Kidney epithelial cell (primary cell): ENCODE measurements around the gene STAT6. TPM values are rescaled to one million over a fixed set of nuclear protein-coding genes. Genes with fewer than 3 reads are reported as not detected.
A peak's percentile ranks its signal among the peaks of the same experiment; 100 is the strongest.

Experiments
- DNase-seq: peaks from one replicate; pipeline ENCODE4 v3.0.0-alpha.2; 2010; ENCODE audit warnings: low read depth
- H3K27me3 ChIP-seq: 2 replicates; pipeline ENCODE4 v1.6.0; 2011; ENCODE audit warnings: low read length; ENCODE audit not compliant: control insufficient read depth, insufficient read depth
- H3K36me3 ChIP-seq: 2 replicates; pipeline ENCODE4 v1.5.1; 2011; ENCODE audit warnings: low read length; ENCODE audit not compliant: control insufficient read depth, insufficient read depth
- H3K4me3 ChIP-seq: 2 replicates; pipeline ENCODE4 v1.5.1; 2011; ENCODE audit warnings: low read depth, mild to moderate bottlenecking, control low read depth, low read length
- CTCF ChIP-seq: IDR thresholded peaks from 2 replicates; pipeline ENCODE4 v1.5.1; 2011; ENCODE audit warnings: mild to moderate bottlenecking, moderate library complexity, low read length, control low read depth, inconsistent platforms; ENCODE audit not compliant: insufficient read depth, poor library complexity, severe bottlenecking
- total RNA-seq: library from RNA; depleted of rRNA; stranded (reverse); fragments of >200 nt; gene quantifications from 2 replicates; pipeline ENCODE4 v1.2.3, GENCODE V29; 2015

The STAT6 gene
- 66.4 and 67.8 TPM in 2 replicates for total RNA-seq

GRCh38 chr12:57111031-57111734 is at the start of gene STAT6:
Gene STAT6, minus strand, starts transcription at chr12:57111362. Its CDS starts 3,084 bp downstream, at chr12:57108278.
- DNase-seq: no peak
- Histone ChIP-seq H3K27me3 (no peaks in the 10 kb centered on the region), H3K36me3 (peaks cover under 1% of the 10 kb centered on the region), H3K4me3 (peak within 1 kb of the TSS; percentile 69)
- no peak for TF ChIP-seq CTCF

- no peak for TF ChIP-seq CTCF
- H3K36me3 ChIP-seq: peaks cover 4% of the 10 kb centered on the region
Observed at GRCh38 chr12:57160741-57161140, 49.6 kb upstream of the STAT6 start.

DNA sequence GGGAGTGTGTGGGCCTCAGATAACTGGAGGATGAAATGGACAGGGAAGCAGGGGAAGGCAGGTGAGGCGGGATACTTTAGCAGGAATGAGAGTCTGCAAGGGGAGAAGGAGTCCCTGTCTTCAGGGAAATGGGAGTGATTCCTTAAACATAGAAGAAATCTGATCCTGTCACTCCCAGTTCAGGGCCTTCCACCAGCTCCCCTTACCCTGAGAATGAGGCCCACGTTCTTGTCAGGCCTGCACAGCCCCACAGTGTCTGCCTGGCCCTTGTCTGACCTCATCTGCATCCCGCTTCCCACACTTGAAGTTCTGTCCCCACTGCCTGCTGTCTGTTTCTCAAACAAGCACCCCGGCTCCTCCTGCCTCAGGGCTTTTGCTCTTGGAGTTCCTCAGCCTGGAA is 48.9 kb upstream of the STAT6 start:
- DNase-seq: no peak
- no peak for TF ChIP-seq CTCF
- Histone ChIP-seq H3K27me3 (no peaks in the 10 kb centered on the region), H3K4me3 (no peak overlapping the region), H3K36me3 (peaks cover 4% of the 10 kb centered on the region)

More at GRCh38 chr12:57160741-57161140, 49.6 kb upstream of the STAT6 start:
- Histone ChIP-seq H3K27me3 (no peaks in the 10 kb centered on the region), H3K4me3 (no peak overlapping the region)
- no peak for DNase-seq

DNA sequence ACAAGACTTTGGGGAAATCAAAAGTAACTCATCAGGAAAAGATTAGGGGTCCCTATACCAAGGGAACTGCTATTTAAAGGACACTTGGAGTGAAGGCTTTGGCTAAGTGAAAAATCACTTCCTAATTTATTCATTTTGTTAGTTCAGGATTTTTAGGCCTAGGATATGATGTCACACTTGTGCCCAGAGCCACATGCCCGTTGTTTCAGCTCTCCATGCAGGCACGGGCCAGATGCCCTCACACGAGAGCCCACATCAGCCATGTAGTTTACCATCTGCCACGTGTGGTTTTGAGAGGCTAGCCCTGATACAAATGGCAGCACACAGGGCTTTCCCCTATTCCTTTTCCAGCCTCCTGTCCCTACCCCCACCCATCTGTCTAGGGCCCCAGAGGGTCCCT is 48.1 kb upstream of the STAT6 start:
- Histone ChIP-seq H3K4me3 (no peak overlapping the region), H3K27me3 (no peaks in the 10 kb centered on the region), H3K36me3 (peaks cover 2% of the 10 kb centered on the region)
- TF ChIP-seq CTCF: no peak
- DNase-seq: no peak

DNA sequence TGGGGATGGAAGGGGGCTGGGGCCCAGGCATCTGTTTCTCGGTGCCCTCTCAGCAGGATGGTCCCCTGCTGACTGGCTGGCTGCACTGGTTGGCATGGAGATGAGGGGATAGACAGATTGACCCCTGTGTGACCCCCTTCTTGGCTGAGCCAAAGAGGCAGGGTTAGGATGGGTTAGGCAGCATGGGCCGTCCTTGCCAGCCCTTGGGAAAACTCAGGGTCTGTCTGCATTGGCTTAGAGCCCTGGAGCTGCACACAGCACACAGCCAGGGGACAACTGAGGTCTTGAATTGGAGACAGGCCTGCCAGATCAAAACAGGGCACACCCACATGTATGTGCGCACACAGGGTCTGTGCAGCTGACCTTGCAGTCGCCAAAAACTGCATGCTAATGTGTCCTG is 47.5 kb upstream of the STAT6 start:
- Histone ChIP-seq H3K36me3 (peaks cover 2% of the 10 kb centered on the region), H3K27me3 (no peaks in the 10 kb centered on the region), H3K4me3 (no peak overlapping the region)
- DNase-seq: no peak
- TF ChIP-seq CTCF: no peak

DNA sequence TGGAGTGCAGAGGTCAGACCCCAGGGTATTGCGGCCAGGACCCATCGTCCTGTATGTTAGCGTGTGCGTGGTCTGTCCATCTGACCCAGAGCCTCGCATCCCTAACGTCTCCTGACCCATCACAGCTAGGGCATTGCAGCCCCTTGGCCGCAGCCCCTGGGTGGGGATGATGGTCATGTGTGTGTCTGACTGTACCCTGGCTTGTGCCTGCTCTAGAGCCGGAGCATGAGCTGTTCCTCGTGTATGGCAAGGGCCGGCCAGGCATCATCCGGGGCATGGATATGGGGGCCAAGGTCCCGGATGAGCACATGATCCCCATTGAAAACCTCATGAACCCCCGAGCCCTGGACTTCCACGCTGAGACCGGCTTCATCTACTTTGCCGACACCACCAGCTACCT is 47.0 kb upstream of the STAT6 start:
- no peak for DNase-seq
- H3K27me3 ChIP-seq: no peaks in the 10 kb centered on the region
- H3K36me3 ChIP-seq: peaks cover 2% of the 10 kb centered on the region
- TF ChIP-seq CTCF: no peak
- H3K4me3 ChIP-seq: no peak overlapping the region
